NCI-H510A (cell line): ENCODE measurements around the gene KLHL17.

Source experiments
- DNase-seq: peaks from one replicate; lab custom pipeline; 2025; lab: John Stamatoyannopoulos, UW

The KLHL17 gene

DNA sequence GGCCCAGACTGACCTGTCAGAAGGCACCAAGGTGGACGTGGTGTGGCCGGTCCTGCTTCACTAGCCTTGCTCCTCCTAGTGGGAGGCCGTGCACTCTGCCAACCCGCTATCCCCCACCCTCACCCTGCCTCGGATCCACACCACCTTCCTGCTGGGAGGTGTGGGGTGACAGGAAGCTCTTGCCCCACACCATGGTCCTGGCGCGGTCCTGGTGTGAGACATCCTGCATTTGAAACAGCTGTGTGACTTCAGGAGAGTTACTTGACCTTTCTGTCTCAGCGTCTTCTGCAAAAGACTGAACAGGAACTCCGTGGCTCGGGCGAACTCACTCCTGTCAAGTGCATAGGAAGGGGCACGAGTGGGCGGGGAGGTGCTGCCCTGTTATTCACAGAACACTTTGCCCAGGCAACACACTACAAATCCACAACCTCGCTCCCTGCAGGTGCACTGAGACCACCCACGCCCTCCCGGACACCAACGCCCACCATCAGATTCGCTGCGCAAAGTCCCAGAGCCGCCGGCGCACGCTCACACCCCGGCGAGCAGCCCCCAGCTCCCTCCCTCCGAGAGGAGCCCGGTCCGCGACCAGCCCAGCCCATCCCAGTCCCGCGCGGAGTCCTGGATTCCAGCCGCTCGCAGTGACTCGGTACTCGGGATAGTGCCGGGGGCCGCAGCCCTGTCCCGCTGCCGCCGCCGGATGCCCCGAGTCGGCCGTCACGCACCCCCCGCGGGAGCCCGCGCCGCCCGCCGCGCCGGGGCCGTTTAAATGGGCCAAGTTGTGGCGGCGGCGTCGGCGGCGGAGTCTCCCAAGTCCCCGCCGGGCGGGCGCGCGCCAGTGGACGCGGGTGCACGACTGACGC is 37.0 kb upstream of the KLHL17 start, which contains the start of gene SAMD11:
SAMD11 (plus strand) TSS at position 793 of the 860 bp plus-strand sequence. CDS start 509 bp downstream, outside the sequence.
- DNase-seq, result peak; percentile 72

DNA sequence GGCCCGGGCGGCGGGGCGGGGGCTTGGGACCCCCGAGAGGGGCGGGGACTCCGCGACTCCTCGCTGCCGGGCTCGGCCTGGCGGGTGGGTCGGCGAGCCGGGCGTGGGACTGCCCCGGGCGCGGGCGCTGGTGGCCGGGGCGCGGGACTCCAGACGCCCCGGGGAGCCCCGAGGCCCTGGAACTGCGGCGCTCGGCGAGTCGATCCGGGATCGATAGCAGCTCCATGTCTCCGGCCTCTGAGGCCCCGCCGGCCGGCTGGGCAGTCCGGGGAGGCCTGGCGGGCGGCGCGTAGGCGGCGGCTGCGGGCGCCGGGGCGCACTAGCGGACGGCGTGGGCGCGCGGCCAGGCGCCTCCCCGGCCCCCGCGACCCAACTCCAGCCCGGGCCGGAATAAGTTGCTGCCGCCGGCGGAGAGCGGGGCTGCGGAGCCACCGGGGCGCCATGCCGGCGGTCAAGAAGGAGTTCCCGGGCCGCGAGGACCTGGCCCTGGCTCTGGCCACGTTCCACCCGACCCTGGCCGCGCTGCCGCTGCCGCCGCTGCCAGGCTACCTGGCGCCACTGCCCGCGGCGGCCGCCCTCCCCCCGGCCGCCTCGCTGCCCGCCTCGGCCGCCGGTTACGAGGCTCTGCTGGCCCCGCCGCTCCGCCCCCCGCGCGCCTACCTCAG is 36.3 kb upstream of the KLHL17 start:
- DNase-seq, result no peak

DNA sequence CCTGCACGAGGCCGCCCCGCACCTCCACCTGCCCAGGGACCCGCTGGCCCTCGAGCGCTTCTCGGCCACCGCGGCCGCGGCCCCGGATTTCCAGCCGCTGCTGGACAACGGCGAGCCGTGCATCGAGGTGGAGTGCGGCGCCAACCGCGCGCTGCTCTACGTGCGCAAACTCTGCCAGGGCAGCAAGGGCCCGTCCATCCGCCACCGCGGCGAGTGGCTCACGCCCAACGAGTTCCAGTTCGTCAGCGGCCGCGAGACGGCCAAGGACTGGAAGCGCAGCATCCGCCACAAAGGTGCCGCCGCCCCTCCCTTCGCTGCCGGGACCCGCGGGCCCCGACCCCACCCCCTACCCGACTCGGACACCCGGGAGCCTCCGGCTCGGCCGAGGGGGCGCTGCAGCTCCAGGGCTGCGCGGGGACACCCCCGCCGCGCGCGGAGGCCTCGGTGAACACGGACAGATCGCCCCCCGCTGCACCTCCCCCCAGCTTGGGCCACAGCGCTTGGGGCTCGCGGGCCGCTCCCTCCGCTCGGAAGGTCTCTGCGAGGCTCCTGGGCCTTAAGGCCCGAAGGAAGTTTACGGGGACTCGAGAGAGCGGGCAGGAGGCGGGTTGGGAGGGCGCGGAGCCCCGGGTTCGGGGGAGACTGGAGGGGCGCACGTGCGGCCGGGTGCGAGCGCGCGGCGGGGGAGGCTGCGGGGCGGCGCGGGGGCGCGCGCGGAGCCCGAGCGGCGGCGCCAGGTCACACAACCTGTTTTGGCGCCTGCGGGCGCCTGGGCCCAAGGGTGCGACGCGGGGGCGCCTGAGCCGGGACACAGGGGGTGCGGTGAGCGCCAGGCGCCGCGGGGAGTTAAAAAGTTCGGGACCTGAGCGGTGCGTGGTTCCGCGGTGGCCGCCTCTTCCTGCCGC is 35.5 kb upstream of the KLHL17 start:
- no peak for DNase-seq

DNA sequence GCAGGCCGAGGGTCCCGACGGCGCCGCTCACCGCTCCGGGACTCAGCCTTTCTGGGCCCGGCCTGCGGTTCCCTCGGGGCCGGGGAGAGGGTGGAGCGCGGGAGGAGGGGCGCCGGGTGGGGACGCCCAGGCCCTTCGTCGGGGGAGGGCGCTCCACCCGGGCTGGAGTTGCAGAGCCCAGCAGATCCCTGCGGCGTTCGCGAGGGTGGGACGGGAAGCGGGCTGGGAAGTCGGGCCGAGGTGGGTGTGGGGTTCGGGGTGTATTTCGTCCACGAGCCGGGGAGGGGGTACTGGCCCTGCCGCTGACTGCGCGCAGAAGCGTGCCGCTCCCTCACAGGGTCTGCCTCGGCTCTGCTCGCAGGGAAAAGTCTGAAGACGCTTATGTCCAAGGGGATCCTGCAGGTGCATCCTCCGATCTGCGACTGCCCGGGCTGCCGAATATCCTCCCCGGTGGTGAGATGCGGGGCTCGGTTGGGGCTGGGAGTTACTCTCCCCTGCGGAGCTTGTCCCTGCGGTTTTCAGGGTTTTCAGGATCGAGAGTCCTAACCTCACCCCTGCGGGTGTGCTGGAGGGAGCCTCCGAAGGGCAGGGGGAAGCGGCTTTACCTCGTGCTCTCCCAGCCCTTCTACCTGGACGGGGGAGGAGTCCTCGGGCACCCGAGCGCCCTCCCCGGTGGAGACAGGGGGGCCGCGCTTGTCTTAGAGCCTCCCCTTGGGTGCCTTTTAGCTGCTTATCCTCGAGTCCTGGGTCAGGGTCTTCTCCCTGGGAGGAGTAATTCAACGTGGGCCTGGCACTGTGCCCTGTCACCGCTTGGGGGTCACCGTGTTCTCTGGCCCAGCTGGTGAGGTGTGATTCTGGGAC is 34.6 kb upstream of the KLHL17 start:
- DNase-seq, result no peak

DNA sequence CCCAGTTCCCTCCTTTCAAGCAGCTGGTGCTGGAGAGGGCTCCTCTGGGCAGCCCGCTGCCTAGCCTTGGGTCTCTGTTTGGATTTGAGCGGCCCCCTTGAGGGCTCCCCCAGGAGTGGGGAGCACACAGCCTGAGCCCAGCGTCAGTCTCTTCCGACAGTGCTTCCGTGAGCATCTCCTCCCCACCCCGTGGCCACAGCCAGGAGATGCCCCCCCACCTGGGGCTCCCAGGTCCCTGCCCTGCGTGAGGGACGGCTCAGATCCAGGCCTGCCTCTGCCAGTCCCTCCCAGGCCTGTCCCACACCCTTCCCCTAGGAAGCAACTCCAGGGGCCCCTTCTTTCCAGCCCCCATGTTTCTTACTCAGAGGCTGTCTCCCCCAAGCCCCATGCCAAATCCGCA is 33.1 kb upstream of the KLHL17 start:
- DNase-seq, result no peak

DNA sequence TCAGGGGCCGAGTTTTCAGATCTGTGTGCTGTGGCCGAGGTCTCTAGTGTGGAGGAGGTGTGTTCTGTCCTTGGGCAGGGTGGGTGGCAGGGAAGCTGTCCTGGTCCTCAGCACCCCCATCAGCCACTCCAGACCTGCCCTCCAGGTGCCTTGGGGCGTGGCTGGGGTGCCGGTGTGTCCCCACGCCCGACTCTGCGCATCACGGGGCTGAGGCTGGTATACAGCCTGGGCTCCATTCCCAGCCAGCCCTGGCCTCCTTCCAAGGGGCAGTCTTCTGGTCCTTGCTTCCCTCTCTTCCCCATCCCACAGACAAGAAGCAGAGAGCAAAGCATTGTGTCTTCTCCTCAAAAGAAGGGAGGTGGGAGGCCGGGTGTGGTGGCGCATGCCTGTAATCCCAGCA is 32.6 kb upstream of the KLHL17 start:
- no peak for DNase-seq

DNA sequence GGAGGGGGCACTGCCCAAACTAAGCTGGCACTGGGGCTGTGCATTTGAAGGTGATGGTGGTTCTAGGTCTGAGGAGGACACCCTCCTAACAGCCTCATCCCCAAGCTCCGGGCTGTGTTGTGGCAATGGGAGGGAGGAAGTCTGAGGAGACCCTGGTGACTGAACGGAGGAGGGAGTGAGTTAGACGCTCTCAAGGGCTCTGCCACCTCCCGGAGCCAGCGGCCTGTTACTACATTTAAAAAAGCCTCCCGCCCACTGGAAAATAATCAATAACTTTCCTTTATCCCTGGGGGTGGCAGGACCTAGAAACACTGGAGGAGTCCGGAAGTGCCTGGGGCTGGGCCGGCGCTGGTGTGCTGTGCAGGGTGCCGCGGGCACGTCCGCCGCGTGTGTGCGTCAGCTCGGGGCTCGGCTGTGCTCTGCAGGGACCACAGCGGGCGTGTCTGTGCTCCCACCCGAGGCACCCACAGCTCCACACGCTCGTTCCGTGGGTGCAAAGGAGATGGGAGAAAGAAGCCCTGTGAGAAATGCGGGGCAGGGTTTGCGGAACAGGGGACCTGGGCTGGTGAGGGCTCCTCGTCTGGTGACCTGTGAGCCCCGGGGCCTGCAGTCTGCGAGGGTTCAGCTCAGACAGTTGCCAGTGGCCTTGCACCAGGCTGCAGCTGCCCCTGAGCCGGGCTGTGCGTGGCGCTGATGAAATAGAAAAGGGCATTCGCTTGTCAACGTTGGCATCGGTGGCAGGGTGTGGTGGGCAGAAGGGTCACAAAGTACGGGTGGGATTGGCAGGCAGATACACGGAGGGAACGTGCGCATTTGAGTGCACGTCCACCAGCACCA is 31.3 kb upstream of the KLHL17 start:
- no peak for DNase-seq

DNA sequence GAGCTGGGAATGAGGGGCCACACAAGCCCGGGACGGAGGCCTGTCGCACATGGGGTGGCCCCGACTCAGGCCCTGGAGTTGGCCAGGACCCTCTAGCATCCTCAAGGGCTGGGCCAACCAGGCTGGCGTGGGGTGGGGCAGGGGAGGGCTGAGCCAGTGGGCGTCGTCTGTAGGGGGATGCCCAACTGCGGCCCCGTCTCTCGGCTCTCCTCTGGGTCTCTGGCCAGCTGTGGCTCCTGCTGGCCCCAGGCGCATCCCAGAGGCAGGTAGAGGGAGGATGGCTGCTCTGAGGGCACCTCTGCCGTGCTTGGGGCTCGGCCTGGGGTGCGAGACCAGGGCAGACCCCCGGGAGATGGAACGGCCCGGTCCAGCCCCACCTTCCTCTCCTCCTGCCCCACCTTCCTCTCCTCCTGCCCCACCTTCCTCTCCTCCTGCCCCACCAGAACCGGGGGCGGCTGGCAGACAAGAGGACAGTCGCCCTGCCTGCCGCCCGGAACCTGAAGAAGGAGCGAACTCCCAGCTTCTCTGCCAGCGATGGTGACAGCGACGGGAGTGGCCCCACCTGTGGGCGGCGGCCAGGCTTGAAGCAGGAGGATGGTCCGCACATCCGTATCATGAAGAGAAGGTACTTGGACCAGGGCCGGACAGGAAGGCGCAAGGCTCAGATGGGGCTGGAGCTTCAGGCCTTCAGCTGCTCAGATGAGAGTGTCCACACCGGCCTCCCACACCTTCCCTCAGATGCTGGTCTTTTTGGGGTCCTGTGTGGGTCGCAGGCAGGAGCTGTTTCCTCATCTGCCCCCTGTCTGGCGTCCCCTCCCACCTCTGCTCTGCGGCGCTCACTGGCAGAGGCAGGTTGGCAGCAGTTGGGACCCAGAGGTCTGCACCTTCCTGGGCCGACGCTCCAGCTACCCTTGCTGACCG is 30.4 kb upstream of the KLHL17 start:
- no peak for DNase-seq

DNA sequence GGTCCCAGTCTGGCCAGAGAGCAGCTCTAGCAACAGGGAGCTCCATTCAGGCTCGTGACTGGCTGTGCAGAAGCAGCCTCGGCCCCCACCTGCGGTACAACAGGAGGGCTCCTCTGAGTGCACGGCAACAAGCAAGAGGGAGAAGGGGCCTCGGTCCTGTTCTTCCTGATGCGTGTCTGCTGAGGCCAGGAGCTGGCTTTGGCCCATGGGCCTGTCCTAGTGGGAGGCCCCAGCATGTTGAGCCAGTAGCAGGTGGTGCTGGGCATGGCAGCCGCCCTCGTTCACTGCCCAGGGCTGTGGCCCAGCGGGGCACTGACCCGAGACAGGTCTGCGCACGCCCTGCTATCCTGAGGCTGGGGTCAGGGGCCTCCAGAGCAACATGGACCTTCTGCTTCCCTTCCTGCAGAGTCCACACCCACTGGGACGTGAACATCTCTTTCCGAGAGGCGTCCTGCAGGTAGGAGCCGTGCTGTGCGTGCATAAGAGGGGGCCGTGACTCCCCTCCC is 29.7 kb upstream of the KLHL17 start:
- DNase-seq, result no peak

DNA sequence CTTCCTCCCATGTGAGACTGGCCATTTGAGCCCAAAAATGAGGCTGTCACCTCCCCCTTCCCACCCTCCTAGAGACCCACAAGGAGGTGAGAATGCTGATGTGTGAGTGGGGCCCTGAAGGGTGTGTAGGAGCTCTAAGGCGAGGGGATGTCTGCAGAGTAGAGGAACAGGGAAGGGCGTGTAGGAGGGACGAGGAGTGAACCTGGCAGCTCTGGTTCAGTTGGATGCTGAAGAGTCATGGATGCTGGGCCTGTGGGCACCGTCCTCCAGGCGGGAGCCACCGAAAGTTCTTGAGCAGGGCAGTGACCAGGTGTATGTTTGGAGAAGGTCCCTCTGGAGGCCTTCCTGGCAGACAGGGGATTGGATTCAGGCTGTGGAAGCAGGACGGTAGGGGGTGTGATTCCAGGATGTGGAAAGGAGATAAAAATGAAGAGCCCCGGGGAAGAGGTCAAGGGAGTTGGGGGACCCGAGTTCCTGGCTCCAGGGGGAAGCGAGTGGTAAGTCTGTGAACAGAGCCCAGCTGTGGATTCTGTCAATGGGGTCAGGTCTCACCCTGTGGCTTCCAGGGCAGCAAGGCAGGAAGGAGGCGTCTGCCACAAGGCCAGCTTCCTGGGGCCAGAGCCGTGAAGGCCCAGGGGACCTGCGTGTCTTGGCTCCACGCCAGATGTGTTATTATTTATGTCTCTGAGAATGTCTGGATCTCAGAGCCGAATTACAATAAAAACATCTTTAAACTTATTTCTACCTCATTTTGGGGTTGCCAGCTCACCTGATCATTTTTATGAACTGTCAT is 28.8 kb upstream of the KLHL17 start:
- DNase-seq, result no peak

DNA sequence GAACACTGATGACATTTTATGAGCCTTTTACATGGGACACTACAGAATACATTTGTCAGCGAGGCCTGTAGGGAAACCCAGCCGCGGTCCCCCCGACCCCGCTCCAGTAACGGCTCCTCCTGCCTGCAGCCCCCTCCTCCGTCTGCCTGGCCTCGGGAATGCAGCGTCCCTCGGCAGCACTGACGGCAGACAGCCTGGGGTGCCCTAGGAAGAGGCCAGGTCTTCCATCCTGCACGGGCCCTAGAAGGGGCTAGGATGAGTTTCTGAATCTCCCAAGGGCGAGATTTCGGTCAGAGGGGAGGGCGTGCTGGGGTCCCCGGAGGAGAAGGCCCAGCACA is 28.2 kb upstream of the KLHL17 start:
- no peak for DNase-seq

DNA sequence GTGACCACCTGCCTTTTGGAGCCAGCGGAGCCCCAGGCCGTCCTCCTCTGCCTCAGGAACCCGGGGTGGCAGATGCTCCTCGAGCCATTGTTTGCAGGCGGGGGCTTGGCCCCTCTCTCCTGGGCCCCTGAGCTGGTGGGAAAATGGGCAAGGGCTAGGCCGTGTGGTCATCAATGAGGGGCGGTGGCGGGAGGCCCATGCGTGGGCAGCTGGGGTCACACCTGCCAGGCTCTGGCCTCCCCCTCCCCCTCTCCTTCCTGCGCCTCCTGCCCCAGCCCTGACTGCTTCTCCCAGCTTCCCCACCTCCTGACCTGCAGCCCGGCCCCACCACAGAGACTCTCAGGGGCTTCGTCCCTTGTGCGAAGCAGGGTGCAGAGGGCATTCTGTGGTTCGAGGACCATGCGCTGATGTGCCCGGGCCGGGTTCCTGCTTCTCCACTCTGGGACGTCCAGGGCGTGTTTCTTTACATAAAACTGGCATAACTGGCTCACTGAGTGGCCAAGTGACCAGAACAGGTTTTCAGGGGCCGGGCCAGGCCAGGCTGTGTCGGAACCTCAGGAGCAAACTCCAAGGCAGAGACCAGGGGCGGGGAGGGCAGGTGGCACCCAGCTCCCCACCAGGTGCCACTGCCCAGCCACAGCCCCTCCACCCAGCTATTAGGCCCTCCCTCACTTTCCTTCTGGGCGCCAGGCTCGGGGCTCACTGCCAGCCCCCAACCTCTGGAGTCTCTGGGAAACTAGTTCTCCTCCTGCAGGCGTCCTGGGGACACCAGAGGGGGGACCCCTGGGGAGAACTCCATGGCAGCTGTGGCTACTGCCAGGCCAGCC is 27.4 kb upstream of the KLHL17 start:
- DNase-seq, result no peak

DNA sequence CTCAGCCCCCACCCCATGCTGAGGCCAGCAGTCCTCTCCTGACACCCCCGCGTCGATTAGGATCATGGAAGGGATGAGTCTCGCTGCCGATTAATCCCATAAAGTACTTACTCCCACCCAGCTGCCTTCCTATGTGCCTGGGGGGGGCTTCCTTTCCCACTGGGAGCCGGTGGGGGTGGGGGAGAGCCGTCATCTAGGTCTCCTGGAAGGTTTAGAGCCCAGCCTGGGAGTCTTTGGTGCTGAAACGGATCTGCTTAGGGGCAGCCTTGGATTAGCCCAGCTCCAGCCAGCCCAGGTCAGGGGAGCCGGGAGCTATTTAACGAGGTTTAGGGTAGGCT is 26.8 kb upstream of the KLHL17 start:
- DNase-seq, result no peak

DNA sequence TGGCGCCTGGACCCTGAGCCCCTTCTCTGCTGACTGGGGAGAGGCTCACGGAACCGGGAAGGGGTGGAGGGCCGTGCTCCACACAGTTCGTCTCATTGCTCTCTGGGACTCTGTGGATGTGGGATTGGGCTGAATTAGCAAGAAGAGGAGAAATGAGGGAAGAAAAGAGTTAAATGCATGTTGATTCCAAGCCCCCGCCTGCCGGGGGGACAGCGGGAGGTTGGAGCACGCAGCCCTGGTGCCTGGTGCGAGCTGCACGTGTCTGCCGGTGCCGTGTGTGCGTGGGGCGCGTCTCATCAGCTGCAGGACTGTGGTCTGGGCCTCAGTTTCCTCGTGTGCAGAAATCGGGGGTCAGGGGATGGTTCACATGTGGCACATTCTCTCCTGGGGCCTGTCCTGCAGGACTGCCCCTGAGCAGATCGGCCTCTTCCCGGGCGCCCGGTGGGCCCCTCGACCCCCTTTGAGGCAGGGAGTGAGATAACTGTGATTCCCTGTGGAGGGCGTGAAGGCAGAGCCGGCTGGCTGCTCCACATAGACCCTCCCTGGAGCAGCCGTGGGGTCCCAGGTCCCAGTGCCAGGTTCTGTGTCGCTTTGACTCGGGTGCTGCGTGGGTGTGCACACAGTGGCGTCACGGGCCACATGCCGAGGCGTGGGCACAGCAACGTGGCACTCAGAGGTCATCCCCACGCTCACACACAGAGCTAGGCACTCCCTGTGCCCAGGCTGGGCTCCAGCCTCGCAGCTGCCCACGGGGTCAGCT is 25.2 kb upstream of the KLHL17 start:
- DNase-seq, result no peak

DNA sequence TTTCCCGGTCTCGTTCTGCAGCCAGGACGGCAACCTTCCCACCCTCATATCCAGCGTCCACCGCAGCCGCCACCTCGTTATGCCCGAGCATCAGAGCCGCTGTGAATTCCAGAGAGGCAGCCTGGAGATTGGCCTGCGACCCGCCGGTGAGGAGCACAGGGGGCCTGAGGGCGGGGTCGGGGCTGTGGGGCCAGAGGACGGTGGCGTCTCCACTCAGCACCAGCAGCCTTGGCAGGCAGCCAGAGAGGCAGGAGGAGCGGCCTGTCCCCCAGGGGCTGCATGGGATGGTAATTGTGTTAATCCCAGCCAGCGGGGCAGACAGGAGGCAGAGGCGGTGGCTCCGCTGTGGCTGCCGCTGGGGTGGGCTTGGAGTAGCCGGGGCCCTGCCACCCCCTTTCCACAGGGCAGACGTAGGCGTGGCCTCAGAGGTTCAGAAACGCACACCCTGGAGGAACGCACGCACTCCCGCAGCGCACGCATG is 24.6 kb upstream of the KLHL17 start:
- DNase-seq, result no peak

DNA sequence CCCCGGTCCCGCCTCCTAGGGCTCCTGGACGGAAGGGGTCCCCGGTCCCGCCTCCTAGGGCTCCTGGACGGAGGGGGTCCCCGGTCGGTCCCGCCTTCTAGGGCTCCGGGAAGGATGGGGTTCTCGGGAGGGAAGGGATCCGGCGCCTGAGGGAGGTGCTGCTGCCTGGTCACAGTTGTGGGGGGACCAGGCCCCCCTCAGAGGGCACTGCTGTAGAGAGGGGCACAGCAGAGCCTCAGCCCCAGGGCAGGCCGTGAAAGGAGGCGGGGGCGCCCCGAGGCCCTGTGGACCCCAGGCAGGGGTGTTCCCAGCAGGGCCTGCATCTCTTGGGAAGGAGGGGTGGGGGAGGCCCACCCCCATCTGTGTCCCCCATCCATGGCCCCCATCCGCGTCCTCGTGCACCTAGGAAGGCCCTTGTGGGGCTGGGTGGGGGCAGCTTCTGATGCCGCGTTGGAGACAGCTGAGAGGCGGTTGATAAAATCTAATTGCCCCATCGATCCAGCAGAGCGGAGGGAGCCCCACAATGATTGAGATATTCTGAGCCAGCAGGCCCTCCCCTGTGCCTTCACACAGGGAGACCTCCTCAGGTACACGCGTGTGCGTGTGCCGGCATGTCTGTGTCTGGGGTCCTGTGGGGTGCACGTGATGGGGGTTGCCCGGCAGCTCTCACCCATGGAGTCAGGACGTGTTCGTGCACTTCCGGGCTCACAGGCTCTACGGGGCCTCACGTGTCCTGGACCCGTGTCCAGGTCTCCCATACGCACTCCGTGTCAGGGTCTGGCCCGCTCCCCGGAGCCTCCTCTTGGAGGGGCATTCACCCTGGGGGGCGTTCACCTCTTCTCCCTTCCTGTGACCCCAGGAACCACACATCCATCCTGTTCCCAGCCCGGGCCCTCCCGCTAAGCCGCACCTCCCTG is 23.8 kb upstream of the KLHL17 start:
- no peak for DNase-seq
